G401 (cell line): ENCODE data around the gene KRTAP20-2. TPM values are rescaled to one million over a fixed set of nuclear protein-coding genes. Genes with fewer than 3 reads are reported as not detected.

ENCODE experiments used
- DNase-seq: peaks from one replicate; pipeline ENCODE4 v3.0.0-alpha.2; 2015; ENCODE audit warnings: low spot score
- in situ Hi-C: cut with HindIII; loops from 2 replicates; pipeline ENCODE4 v1.10.0; 2016; ENCODE audit warnings: low sequenced_read_pairs, mixed read lengths
- total RNA-seq: library from RNA; depleted of rRNA; stranded (reverse); fragments of >200 nt; shearing (Covaris generic); gene quantifications from 2 replicates; pipeline ENCODE4 v1.2.3, GENCODE V29; 2014; rRNA removed

The KRTAP20-2 gene
- total RNA-seq, result not detected in 2 replicates

DNA sequence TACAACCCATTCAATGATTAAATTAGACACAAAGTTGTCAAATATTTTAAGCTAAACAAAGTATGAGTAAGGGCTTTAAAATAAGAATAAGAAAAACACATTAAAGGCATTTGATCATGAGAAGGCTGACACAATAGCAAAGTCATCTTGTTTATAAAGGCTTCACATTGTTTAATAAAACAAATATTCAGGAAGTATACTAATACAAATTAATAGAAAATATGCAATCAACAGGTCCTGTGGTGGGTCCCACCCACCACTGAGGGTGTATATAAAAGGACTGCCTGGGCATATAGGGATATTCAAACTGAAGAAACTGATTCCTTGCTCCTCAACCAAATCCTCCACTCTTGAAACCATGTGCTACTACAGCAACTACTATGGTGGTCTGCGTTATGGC is at the start of gene KRTAP20-2:
KRTAP20-2 (plus strand) TSS at position 301 of the 400 bp plus-strand sequence; CDS start at position 359, 58 bp downstream.
- in situ Hi-C loops, result no loop called here
- DNase-seq, result no peak

DNA sequence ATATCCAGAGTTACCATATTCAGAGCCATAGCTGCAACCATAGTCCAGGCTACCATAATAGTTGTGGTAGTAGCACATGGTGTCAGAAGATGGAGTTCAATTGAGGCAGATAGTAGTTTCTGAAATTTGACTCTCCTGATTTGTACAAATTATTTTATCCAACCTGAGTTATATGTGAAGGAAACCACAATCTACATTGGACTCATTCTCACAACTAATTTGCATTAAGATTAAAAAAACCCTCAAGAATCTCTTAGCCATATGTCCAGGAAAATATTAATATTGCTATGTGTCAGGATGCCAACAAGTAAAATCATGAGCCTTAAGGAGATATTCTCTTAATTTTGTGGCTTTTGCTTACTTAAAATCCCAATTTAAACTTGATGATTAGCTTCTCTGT is 44.7 kb upstream of the KRTAP20-2 start, which contains the start of gene KRTAP22-2:
KRTAP22-2 (minus strand) TSS at position 101 of the 400 bp plus-strand sequence.
- in situ Hi-C loops, result no loop called here
- no peak for DNase-seq

DNA sequence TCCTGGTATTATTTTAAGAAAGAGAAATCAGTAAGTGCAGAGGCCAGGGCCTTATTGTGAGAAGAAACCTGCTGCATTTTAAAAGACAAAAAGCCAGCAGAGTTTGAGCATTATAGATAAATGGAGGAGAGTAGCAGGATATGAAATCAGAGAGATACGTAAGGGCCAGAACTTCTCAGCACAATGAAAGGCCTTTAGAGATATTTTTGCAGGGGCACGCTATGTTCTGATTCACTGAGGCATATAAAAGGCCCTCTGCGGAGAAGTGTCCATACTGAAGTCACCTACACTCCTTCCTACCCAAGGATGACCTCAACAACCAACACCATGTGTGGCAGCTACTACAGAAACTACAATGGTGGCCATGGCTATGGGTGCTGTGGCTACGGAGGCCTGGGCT is 42.9 kb upstream of the KRTAP20-2 start, which contains the start of gene KRTAP6-3:
KRTAP6-3 (plus strand) TSS at position 301 of the 400 bp plus-strand sequence; CDS start at position 307, 6 bp downstream.
- in situ Hi-C loops, result no loop called here
- DNase-seq, result no peak

DNA sequence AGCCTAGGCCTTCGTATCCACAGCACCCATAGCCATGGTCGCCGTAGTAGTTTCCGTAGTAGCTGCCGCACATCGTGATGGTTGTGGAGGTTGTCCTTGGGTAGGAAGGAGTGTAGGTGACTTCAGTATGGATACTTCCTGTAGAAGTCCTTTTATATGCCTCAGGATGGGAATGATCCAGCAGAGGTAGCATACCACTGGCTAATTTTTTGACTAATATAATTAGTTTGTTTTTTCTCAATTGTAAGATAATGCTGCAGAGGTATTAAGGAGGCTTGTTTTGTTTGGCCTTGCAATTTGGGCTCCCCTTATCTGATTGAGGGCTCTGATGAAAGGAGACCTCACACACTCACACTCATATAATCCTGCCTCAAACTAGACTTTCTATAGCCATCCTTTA is 36.2 kb upstream of the KRTAP20-2 start, which contains the start of gene KRTAP6-2:
KRTAP6-2 (minus strand) TSS at position 101 of the 400 bp plus-strand sequence; CDS start at position 73, 28 bp downstream.
- no peak for DNase-seq
- in situ Hi-C loops, result no loop called here

DNA sequence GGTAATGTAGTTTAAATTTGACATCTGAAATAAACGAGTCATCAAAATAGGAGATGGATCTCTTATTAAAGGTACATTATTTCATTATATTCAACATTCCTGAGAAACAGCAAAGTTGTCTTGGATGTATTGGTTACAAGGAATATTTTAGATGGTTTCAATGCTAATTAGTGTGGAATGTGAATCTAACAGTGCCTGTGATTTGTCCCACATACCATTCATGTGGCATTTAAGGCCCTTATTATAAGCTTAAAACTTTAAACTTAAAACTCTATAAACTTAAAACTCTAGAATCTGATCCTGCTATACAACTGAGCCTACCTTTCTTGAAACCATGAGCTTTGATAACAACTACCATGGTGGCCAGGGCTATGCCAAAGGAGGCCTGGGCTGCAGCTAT is 34.2 kb upstream of the KRTAP20-2 start, which contains the start of gene KRTAP22-1:
KRTAP22-1 (plus strand) TSS at position 301 of the 400 bp plus-strand sequence.
- in situ Hi-C loops, result no loop called here
- no peak for DNase-seq

DNA sequence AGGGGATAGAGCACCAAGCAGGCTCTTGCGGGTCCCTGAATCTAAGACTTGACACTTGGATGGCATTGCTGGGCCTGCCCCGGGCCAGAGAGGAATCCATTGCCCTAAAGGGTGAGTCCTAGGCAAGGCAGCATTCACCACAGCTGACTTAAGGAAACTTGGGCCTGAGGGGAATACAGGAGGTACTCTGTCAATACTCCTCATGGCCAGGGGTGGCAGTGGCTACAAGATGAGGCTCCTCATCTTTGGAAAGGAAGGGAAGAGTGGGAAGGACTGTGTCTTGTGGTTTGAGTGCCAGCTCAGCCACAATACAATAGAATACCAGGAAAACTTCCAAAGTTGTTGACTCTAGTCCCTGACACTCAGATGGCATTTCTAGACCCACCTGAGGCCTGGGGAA is 29.0 kb upstream of the KRTAP20-2 start:
- in situ Hi-C loops, result no loop called here
- no peak for DNase-seq

DNA sequence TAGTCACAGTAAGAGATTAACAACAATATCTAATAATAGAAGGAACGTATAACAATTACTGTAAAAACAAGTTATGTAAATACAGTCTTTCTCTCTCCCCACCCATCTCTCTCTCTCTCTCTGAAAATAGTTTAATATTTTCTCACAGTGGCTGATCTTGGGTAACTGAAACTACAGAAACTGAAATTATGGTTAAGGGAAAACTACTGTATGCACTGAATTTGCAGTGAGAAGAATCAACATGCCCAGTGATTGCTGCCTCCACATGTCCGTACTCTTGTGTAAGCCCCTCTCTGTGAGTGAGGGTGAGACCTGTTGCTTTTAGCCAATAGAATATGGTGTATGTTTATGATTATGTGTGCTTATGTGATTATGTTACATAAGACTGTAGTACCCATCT is 22.9 kb upstream of the KRTAP20-2 start:
- in situ Hi-C loops, result no loop called here
- DNase-seq, result no peak

DNA sequence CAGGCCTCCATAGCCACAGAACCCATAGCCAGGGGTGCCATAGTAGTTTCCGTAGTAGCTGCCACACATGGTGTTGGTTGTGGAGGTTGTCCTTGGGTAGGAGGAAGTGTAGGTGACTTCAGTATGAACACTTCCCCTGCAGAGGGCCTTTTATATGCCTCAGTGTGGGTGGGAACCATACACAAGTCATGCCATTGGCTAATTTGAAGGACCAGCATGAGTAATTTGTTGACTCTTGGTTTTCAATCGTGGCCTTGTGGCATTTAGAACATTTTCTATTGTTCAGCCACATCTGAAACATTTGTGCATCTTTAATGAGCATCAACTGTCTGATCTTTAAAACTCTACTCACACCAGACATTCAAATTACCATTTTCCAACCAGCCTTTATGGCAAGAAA is 21.2 kb upstream of the KRTAP20-2 start, which contains the start of gene KRTAP6-1:
KRTAP6-1 (minus strand) TSS at position 95 of the 400 bp plus-strand sequence; CDS start at position 69, 26 bp downstream.
- in situ Hi-C loops, result no loop called here
- no peak for DNase-seq

DNA sequence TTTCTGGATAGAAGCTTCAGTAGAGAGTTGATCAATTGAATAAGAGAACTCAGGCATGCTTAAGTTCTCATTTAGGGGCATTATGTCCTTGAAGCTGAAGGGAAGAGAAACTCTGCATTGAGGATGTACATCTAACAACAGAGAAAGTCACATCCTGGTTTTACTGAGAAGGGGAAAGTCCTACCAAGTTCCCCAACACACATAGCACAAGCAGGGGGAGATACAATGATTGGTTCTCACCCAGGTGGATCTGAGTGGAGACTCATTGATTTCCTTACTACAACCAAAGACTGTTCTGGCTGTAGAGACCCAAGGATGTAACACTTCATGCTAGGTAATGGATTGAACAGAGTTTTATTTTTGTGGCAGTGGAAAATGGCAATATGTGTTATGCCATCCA is 19.8 kb upstream of the KRTAP20-2 start:
- DNase-seq, result no peak
- in situ Hi-C loops, result no loop called here

DNA sequence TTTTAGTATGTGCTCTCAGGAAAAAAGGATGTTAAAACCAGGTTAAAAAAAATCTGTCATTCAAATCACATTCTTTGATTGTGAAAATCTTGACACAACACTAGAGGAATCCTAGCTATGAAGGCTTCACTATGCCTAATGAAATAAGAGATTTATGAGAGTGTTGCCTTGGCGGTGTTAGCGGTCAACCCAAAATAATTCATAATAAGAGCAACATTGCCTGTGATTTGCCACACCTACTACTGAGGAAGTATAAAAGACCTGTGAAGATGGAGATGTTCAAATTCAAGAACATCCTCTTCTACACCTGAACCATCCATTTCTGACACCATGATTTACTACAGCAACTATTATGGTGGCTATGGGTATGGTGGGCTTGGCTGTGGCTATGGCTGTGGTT is 18.9 kb upstream of the KRTAP20-2 start, which contains the start of gene KRTAP20-1:
KRTAP20-1 (plus strand) TSS at position 301 of the 400 bp plus-strand sequence; CDS start at position 331, 30 bp downstream.
- in situ Hi-C loops, result no loop called here

DNA sequence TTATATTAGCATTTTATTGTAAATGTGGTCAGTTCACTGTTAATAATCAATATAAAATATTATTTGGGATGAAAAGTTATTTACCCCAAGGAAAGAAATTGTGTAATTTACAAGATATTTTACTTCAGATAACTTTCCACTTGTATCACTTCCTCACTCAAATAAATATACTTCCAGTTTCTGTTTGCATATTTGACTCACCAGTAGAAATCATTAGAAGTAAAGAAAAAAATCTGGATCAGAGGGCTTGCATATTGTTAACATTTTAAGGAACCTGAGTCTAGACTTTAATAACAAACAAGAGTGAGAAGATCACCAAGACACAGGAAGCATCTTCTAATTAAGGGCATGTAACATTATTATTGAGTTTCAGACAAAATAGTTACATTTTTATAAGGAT is 14.9 kb upstream of the KRTAP20-2 start:
- DNase-seq, result no peak
- in situ Hi-C loops, result no loop called here

More for the DNA sequence above, 18.9 kb upstream of the KRTAP20-2 start, which contains the start of gene KRTAP20-1:
- DNase-seq, result no peak

DNA sequence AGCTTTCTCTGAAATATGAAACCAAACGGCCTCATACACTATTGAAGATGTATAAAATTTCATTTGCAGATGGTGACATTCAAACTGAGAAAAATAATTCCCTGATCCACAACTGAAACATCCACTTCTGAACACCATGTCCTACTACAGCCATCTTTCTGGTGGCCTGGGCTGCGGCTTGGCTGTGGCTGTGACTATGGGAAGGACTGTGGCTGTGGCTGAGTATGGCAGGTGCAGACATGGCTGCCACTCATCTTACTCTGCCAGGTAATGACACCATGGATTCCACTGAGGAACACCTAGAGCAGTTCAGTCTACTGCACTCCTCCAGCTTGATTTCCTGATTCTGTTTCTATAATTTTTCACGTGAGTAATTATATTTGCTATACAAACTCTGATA is 14.5 kb upstream of the KRTAP20-2 start, which contains the start of gene KRTAP20-4:
KRTAP20-4 (plus strand) TSS at position 106 of the 400 bp plus-strand sequence.
- in situ Hi-C loops, result no loop called here
- DNase-seq, result no peak

DNA sequence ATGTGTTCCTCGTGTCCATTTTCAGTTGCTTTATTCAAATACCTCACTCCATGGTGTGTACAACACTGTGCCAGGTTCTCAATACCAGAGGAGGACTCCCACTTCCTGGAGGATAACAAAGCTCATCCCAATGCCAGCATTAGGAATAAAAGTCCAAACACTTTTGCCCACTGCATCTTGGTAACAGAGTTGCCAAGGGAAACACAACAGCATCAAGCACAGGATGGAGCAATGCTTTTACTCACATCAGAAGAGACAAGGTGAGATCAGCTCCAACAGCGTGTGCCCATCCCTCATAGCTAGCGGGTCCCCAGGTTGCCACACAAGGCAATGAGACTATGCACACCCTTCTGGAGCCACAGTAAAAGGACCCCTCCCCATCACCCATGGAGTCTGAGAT is 11.6 kb upstream of the KRTAP20-2 start:
- in situ Hi-C loops, result no loop called here
- no peak for DNase-seq

DNA sequence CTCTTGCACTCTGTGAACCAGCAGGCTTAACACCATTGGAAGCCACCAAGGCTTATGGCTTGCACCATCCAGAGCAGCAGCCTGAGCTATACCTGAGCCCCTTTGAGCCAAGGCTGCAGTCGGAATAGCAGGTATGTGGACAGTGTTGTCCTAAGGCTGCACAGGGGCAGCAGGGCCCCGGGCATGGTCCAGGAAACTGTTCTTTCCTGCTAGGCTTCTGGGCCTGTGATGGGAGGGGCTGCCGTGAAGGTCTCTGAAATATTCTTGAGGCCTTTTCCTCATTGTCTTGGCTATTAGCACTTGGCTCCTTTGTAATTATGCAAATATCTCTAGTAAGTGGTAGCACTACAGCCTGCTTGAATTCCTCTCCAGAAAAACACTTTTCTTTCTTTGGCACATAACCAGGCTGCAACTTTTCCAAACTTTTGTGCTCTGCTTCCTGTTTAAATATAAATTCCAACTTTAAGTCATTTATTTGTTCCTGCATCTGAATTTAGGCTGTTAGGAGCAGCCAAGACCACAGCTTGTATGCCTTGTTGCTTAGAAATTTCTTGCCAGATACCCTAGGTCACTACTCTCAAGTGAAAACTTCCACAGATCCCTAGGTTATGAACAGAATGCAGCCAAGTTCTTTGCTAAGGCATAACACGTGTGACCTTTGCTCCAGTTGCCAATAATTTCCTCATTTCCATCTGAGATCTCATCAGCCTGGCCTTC is 9.4 kb upstream of the KRTAP20-2 start:
- in situ Hi-C loops, result no loop called here
- no peak for DNase-seq

DNA sequence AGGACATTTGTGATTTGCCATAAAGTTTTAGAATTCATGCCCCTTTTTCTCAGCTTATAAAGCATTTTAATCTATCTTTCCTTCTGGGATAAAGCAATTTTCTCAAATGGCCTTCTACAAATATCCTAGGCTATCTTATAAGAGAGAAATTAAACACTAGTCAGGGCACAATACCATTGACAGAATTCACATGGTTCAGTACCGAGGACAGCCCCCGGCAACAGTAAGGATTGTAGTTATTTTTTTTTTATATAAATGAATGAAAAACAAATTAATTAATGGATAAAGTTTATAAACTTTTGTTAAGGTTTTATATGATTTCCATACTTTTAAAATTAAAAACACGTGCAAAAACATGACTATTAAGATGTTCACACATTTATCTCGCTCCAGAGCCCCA is 6.9 kb upstream of the KRTAP20-2 start:
- DNase-seq, result no peak
- in situ Hi-C loops, result no loop called here

DNA sequence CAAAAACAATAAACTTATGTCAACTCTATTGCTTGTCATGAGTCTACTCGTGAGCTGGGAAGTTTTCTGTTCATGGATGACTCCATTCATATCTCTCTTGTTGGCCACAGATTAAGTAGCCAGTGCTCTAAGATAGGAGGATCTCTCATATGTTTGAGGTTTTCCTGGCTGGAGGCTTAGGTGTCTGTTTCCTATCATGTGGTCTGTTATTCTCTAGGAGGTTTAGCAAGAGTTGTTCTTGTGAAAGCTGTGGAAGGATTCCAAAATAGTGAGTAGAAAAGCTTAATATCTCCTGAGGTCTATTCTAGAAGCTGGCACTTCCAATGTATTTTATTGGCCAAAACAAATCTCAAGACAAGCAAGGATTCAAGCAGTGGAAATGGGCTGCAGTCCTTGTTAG is 5.8 kb upstream of the KRTAP20-2 start:
- in situ Hi-C loops, result no loop called here

DNA sequence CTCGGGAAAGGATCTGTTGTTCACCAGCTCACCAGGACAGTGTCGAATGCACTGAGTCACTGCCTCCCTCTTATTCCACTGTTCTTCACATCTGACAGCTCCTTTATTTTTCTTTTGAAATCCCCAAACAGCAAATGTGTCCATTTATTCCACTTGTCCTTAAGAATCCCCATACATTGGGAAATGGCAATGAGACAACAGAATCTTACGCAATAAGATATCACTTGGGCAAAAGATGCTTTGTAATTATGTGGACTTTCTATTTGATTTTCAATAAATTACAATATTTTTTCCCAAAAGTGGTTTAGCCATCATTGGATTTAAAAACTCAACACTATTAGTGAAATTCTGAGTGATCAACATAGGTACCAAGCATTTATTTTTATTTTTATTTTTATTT is 3.7 kb downstream of the KRTAP20-2 start:
- DNase-seq, result no peak
- in situ Hi-C loops, result no loop called here

More for the DNA sequence above, 5.8 kb upstream of the KRTAP20-2 start:
- no peak for DNase-seq

DNA sequence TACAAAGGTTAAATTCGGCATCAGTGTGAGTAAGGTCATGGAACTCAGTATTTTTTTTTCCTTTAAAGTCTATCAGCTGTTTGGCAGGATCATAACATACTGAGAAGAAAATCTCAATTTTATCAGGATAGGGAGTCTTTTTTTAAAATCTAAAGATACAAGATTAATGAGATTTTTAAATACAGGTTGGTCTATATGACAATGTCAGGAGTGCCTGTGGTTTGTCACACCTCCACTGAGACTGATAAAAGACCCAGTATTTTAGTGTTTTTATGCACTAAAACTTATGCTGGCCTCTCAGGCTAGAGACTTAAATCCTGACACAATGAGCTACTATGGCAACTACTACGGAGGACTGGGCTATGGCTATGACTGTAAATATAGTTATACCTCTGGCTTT is 7.6 kb downstream of the KRTAP20-2 start, which contains the start of gene KRTAP20-3:
KRTAP20-3 (plus strand) TSS at position 301 of the 400 bp plus-strand sequence.
- in situ Hi-C loops, result no loop called here
- DNase-seq, result no peak

DNA sequence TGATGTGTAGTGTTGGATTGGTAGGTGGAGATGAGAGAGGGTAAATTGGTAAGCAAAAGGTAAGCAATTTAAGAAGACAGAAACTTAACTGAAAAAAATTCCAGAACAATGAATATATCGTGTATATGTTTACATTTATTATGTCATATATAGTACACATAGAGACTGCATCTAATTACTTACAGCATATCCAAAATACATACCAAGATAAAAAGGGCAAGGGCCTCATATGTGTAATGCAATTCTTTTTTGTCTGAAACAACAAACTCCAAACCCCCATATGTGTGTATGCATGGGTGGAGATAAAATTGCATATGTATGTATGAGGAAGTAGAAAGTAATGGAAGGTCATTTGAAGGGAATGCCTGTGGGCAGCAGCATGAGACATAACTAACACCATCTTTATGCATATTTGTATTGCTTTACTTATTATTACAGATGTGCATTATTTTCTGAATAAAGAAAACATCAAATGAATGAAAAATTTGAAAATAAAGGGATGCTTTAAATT is 12.0 kb downstream of the KRTAP20-2 start:
- in situ Hi-C loops, result no loop called here

DNA sequence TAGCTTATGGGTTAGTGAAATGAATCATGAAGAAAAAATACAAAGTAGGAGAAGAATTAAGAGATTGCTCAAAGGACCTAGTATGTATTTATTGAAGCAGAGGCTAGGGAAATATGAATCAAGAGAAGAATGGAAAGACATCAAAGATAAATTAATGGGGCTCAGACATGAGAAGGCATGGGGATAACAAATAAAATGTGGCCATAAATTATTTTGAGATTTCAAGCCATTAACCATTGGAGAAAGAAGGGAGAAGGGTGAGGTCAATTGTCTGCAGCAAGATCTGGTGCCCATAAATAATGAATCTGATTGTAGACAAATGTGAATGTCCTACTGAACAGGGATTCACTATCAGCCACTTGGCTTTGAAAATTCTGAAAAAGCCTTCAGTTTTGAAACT is 17.9 kb downstream of the KRTAP20-2 start:
- no peak for DNase-seq
- in situ Hi-C loops, result no loop called here

More for the DNA sequence above, 12.0 kb downstream of the KRTAP20-2 start:
- DNase-seq, result no peak
